A673 (cell line): ENCODE measurements around the gene VPS13C. TPM values are rescaled to one million over a fixed set of nuclear protein-coding genes. Genes with fewer than 3 reads are reported as not detected.

ENCODE experiments used
- BruUV-seq: library from RNA; stranded (reverse); fragments of 400-500 nt; replicated peaks from 2 replicates; lab custom pipeline; 2021; lab: Mats Ljungman, UMichigan
- CTCF ChIA-PET: fragments of 300-600 bp; sonication (Branson Sonifier 250); formaldehyde crosslinking; loops from one replicate; lab custom pipeline; 2022; ENCODE audit warnings: antibody characterized with exemption; lab: Charles Lee
- POLR2A ChIA-PET: fragments of 300-600 bp; sonication (Branson Sonifier 250); formaldehyde crosslinking; loops from one replicate; lab custom pipeline; 2022; ENCODE audit warnings: antibody characterized with exemption; ENCODE audit not compliant: low non-redundant PET; lab: Charles Lee
- DNase-seq: peaks from one replicate; pipeline ENCODE4 v3.0.0-alpha.2; 2015; ENCODE audit warnings: low spot score
- H3K27ac ChIP-seq: fragments of 200-600 bp; sonication (generic); 2 replicates; pipeline ENCODE4 v1.5.1; 2016; ENCODE audit warnings: mixed run types, low read depth, mild to moderate bottlenecking, mixed read lengths, antibody characterized with exemption, low read length; ENCODE audit not compliant: poor library complexity, severe bottlenecking
- H3K27me3 ChIP-seq: fragments of 200-600 bp; sonication (generic); replicated peaks from 2 replicates; pipeline ENCODE4 v1.6.1; 2017; ENCODE audit warnings: mixed run types, low read depth, mild to moderate bottlenecking, mixed read lengths, antibody characterized with exemption, low read length; ENCODE audit not compliant: insufficient read depth, poor library complexity
- H3K36me3 ChIP-seq: fragments of 200-600 bp; sonication (generic); 2 replicates; pipeline ENCODE4 v1.6.1; 2016; ENCODE audit warnings: mixed run types, mild to moderate bottlenecking, mixed read lengths, antibody characterized with exemption, low read length; ENCODE audit not compliant: insufficient read depth, poor library complexity, severe bottlenecking
- H3K4me1 ChIP-seq: fragments of 200-600 bp; sonication (generic); 2 replicates; pipeline ENCODE4 v1.6.1; 2017; ENCODE audit warnings: mixed run types, mild to moderate bottlenecking, mixed read lengths, antibody characterized with exemption, low read length; ENCODE audit not compliant: insufficient read depth, poor library complexity, severe bottlenecking
- H3K4me3 ChIP-seq: fragments of 200-600 bp; sonication (generic); 2 replicates; pipeline ENCODE4 v1.5.1; 2016; ENCODE audit warnings: low read depth, mixed run types, mild to moderate bottlenecking, mixed read lengths, low read length; ENCODE audit not compliant: poor library complexity, severe bottlenecking
- H3K9me3 ChIP-seq: fragments of 200-600 bp; sonication (generic); 2 replicates; pipeline ENCODE4 v1.6.1; 2016; ENCODE audit warnings: mixed run types, low read depth, mild to moderate bottlenecking, mixed read lengths, antibody characterized with exemption, low read length; ENCODE audit not compliant: poor library complexity, severe bottlenecking
- EZH2 ChIP-seq: fragments of 200-600 bp; sonication (generic); IDR thresholded peaks from 2 replicates; pipeline ENCODE4 v1.6.1; 2017; ENCODE audit warnings: borderline replicate concordance, low read depth, mild to moderate bottlenecking, mixed read lengths, antibody characterized with exemption, low read length; ENCODE audit not compliant: poor library complexity, severe bottlenecking
- intact Hi-C: fragments of 100-400 bp; cut with micrococcal nuclease; formaldehyde crosslinking; loops from one replicate; pipeline ENCODE4 v1.10.0; 2022; ENCODE audit not compliant: unreplicated experiment
- total RNA-seq: library from RNA; stranded (reverse); gene quantifications from 2 replicates; pipeline ENCODE4 v1.2.3, GENCODE V29; 2021
- TF ChIP-seq, protein P1 (sequence below): fragments of 300-800, 200-600 bp; sonication (generic); conservative IDR thresholded peaks from 2 replicates; pipeline ENCODE4 v1.5.1; 2017; ENCODE audit warnings: low read depth, mild to moderate bottlenecking, antibody characterized with exemption, low read length, moderate library complexity, mixed read lengths

VPS13C gene
- total RNA-seq, 1 experiment from 2014 or later, result 31.0 TPM

DNA sequence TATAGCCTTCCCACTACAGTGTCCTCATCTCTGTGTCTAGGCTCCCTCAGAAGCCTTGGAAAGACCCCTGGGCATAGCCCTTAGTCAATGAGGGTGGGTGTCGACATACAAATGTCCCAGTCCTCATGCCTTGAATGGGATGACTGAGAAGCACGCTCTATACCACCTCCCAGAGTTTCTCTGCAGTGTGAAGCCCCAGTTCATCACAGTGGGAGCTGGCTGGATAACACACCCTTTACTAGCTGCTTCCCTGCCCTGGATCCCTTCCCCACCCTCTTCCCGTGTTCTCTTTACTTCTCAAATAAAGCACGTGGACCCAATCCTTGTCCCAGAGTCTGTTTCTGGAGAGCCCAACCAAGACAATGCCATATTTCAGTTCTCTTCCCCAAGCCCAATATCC is 239.3 kb downstream of the VPS13C start:
- TF ChIP-seq, protein P1, sequence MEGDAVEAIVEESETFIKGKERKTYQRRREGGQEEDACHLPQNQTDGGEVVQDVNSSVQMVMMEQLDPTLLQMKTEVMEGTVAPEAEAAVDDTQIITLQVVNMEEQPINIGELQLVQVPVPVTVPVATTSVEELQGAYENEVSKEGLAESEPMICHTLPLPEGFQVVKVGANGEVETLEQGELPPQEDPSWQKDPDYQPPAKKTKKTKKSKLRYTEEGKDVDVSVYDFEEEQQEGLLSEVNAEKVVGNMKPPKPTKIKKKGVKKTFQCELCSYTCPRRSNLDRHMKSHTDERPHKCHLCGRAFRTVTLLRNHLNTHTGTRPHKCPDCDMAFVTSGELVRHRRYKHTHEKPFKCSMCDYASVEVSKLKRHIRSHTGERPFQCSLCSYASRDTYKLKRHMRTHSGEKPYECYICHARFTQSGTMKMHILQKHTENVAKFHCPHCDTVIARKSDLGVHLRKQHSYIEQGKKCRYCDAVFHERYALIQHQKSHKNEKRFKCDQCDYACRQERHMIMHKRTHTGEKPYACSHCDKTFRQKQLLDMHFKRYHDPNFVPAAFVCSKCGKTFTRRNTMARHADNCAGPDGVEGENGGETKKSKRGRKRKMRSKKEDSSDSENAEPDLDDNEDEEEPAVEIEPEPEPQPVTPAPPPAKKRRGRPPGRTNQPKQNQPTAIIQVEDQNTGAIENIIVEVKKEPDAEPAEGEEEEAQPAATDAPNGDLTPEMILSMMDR, result no peak
- TF ChIP-seq EZH2, result no peak
- POLR2A ChIA-PET, result no interaction called here
- Histone ChIP-seq H3K27ac (no peak overlapping the region), H3K27me3 (no peaks in the 10 kb centered on the region), H3K36me3 (no peaks in the 10 kb centered on the region), H3K4me3 (no peak overlapping the region), H3K4me1 (no peaks in the 10 kb centered on the region), H3K9me3 (no peaks in the 10 kb centered on the region)
- no peak for DNase-seq
- BruUV-seq, result no TSS peak
- CTCF ChIA-PET, result no interaction called here
- intact Hi-C loops, result no loop called here

DNA sequence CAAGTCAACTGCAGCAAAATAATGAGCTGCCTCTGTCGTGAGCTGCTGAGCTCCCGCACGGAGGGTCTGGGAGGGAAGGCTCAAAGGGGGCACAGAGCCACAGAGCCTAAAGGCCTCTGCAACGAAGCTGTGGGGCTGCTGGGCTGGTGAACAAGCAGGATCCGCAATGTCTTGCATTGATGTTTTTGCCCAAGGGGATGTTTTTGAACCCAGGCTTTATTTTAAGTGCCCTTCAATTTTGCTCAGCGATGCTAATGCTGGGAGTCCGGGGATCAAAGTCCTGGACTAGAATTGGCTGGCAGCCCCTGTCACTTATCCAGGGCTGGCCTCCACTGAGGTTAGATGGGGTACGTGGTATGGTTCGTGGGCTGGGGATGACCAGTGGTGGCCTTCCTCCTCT is 240.0 kb downstream of the VPS13C start:
- ChIA-PET POLR2A (no interaction called here), CTCF (no interaction called here)
- Histone ChIP-seq H3K4me3 (no peak overlapping the region), H3K27me3 (no peaks in the 10 kb centered on the region), H3K9me3 (no peaks in the 10 kb centered on the region), H3K4me1 (no peaks in the 10 kb centered on the region), H3K36me3 (no peaks in the 10 kb centered on the region), H3K27ac (no peak overlapping the region)
- no TSS peak for BruUV-seq
- DNase-seq, result no peak
- TF ChIP-seq, protein P1, result no peak
- TF ChIP-seq EZH2, result no peak
- intact Hi-C loops, result no loop called here

GRCh38 chr15:61819386-61819785 is 240.9 kb downstream of the VPS13C start:
- no TSS peak for BruUV-seq

More at GRCh38 chr15:61819386-61819785, 240.9 kb downstream of the VPS13C start:
- CTCF ChIA-PET, result no interaction called here
- intact Hi-C loops, result no loop called here
- no peak overlapping the region for H3K4me3 ChIP-seq
- H3K27ac ChIP-seq, result no peak overlapping the region
- no peaks in the 10 kb centered on the region for H3K4me1 ChIP-seq
- TF ChIP-seq, protein P1, result no peak
- TF ChIP-seq EZH2, result no peak
- no peaks in the 10 kb centered on the region for H3K9me3 ChIP-seq
- H3K27me3 ChIP-seq, result no peaks in the 10 kb centered on the region
- H3K36me3 ChIP-seq, result no peaks in the 10 kb centered on the region
- DNase-seq, result no peak
- POLR2A ChIA-PET, result no interaction called here
